Astrocyte of the hippocampus (primary cell): Measurements from ENCODE around the gene SLC29A1.
"Not testable (repeated sequence)": the region's sequence is repeated elsewhere in the genome, so short reads cannot be mapped to it uniquely, and the experiment has no call there.

Experiments used
- DNase-seq: peaks from one replicate; pipeline ENCODE4 v3.0.0; 2011; ENCODE audit warnings: low read depth, low spot score

The SLC29A1 gene

DNA sequence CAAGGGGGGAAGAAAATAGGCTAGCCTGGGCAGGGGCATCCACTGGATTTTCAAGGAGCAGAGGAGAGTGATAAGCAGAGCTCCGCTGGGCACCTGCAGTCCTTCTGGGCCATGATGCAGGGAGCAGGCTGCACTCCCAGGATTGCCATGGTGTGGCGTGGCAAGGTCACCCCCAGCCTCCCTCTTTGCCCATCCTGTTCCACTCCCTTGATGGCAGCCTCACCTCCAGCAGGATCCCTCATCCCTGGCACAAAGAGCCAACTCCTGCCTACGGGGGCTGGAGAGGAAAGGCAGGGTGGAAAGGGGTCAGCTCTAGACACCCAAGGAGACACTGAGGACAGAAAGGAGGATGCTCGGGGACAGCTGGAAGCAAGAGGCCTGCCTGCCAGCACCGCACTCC, 29.1 kb upstream of the SLC29A1 start:
- no peak for DNase-seq

GRCh38 chr6:44196351-44196750, 27.0 kb upstream of the SLC29A1 start:
- not testable (repeated sequence) for DNase-seq

- DNase-seq = no peak
Observed at GRCh38 chr6:44198684-44199083, 24.7 kb upstream of the SLC29A1 start.

DNA sequence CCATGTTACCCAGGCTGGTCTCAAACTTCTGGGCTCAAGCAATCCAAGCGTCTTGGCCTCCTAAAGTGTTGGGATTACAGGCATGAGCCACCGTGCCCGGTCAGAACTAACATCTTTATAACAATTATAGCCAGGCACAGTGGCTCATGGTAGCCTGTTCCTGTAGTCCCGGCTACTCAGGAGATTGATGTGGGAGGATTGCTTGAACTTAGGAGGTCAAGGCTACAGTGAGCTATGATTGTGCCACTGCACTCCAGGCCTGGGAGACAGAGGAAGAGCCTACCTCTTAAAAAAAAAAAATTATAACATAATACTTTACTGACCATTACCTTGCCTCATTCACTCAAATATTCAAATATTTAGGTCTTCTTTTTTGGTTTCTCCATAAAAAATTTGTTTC, 23.5 kb upstream of the SLC29A1 start:
- no peak for DNase-seq

- DNase-seq = no peak
Observed at GRCh38 chr6:44201200-44201599, 22.2 kb upstream of the SLC29A1 start.

DNA sequence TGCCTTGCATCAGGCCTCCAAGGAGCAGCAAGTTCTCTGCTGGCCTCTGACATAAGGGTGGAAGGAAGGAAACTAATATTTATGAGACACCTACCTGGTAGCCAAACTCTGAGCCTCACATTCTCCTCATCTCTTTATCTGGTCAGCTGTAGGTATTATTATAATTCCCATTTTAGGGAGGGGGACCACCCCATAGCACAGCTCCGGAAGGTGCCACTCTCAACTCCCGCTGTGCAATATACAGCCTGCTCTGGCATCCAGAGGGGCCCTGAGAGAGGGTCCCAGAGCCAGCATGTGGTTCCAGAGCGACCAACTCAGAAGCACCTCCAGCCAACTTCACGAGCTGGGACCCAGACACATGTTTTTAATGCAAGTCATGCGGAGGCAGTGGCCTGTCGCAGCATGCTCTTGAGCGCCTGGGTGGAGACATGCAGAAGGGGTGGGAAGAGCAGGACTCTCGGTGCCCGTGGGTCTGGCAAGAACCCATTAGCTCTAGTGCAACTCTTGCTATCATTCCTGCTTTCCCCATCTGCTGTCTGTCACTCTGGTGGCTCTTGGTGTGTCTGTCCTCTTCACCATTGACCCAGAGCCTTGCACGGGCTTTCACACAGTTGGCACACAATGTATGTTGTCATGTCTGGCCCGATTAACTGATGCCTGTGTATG, 21.6 kb upstream of the SLC29A1 start:
- DNase-seq = no peak

- DNase-seq = no peak
Observed at GRCh38 chr6:44202332-44202971, 20.9 kb upstream of the SLC29A1 start.

- no peak for DNase-seq
Observed at GRCh38 chr6:44202972-44203750, 20.2 kb upstream of the SLC29A1 start.

DNA sequence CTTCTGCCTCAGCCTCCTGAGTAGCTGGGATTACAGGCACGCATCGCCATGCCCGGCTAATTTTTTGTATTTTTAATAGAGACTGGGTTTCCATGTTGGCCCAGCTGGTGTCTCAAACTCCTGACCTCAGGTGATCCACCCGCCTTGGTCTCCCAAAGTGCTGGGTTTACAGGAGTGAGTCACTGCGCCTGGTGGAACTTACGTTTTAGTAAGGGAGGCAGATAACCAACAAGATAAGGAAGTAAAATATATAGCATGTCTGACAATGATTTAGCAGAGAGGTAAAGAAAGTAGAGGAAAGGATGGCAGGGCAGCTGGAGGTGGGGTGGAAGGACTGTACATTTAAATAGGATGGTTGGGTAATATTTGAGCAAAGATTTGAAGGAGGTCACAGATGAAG, 19.4 kb upstream of the SLC29A1 start:
- no peak for DNase-seq

- DNase-seq = no peak
Observed at GRCh38 chr6:44207966-44208365, 15.4 kb upstream of the SLC29A1 start.

DNA sequence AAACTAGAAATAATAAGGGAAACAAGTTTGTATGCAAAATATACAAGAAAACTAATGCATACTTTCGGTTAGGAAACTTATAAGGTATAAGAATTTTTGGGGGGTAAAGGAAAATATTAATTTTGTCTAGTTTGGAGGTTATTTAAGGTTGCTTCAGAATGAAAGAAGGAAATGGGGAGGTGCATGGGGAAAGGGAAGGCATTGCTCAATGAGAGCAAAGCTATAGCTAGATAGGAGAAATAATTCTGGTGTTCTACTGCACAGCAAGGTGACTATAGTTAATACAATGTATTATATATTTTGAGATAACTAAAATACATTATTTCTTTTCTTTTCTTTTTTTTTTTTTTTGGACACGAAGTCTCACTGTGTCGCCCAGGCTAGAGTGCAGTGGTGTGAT, 12.1 kb upstream of the SLC29A1 start:
- DNase-seq = no peak

- DNase-seq = no peak
Observed at GRCh38 chr6:44214307-44214706, 9.1 kb upstream of the SLC29A1 start.

DNA sequence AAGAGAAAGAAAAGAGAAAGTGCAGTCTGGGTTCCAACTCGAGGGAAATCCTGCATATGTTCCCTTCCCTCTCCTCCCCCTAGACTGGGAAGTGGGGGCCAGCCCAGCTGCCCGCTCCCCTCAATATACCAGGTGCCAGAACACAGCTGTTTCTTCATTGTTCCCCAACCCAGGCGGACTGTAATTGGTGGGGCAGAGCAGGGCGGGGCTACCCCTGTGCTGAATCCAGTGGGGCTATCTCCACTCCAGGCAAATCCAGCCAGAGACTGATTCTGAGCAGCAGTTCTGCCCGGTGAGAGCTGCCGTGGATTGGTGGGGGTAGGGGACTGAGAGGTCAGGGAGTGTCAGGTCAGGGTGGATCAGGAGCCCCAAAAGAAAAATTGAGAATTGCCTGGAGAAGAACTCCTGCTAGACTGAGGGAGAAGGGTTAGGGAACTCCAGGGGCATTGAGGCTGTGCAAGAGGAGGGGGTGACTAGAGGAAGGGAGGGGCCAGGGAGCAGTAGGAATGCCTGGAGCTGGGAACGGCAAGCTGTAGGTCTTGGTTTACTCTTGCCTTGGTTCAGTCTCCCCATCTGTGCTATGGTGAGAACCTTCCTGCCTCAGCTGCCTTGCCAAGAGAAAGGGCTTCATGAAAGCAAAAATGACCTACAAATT, 6.6 kb upstream of the SLC29A1 start, which contains the start of gene MYMX:
Gene MYMX (plus strand): TSS at position 250 of the 655 bp plus-strand sequence. CDS start 546 bp downstream, outside the sequence.
- DNase-seq = no peak

GRCh38 chr6:44217332-44218143, 5.9 kb upstream of the SLC29A1 start:
- DNase-seq = peak; percentile 76

- peak; percentile 69 for DNase-seq
Observed at GRCh38 chr6:44219053-44219814, 4.2 kb upstream of the SLC29A1 start.

DNA sequence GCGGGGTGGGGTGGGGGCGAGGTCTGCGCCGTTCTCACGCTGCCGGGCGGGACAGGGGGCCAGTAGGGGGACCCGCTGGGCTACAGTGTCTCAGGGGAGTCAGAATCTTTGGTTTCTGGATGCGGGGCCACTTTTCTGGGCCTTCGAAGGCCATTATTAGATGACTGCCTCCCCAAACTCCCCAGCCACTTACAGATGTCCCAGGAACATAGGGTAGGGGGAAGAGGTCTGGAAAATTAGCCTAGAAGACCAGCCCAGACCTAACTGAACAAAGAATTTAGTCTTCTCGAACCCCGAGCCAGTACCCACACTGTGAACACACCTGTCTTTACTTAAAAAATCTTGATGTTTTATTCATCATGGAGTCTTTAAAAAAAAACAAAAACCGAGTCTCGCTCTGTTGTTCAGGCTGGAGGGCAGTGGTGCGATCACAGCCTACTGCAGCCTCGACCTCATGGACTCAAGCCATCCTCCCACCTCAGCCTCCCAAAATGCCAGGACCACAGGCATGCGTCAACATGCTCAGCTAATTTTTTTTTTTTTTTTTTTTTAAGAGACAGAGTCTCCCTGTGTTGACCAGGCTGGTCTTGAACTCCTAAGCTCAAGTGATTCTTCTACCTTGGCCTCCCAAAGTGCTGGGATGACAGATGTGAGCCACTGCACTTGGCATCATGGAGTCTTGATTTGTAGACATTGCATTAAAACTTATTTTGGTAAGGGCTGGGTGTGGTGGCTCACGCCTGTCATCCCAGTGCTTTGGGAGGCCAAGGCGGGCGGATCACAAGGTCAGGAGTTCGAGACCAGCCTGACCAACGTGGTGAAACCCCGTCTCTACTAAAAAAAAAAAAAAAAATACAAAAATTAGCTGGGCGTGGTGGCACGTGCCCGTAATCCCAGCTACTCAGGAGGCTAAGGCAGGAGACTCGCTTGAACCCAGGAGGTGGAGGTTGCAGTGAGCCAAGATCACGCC, 3.3 kb upstream of the SLC29A1 start:
- no peak for DNase-seq

DNA sequence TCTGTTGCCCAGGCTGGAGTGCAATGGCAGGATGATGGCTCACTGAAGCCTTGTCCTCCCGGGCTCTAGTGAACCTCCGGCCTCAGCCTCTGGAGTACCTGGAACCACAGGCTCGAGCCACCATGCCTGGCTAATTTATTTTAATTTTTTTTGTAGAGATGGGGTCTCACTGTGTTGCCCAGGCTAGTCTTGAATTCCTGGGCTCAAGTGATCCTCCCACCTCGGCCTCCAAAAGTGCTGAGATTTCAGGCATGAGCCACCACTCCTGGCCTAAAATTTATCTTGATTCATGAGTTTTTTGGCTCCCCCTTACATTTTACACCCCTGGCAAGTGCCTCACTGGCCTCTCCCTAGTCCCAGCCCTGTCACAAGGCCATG, 2.5 kb upstream of the SLC29A1 start:
- DNase-seq = no peak

- peak; percentile 93 for DNase-seq
Observed at GRCh38 chr6:44221291-44221960, 2.0 kb upstream of the SLC29A1 start.

GRCh38 chr6:44221961-44222335, 1.4 kb upstream of the SLC29A1 start:
- no peak for DNase-seq
